ENCODE results near the gene UNC13C.
A peak's percentile ranks its signal among the peaks of the same experiment; 100 is the strongest.
"Not testable (repeated sequence)": the region's sequence is repeated elsewhere in the genome, so short reads cannot be mapped to it uniquely, and the experiment has no call there.

UNC13C gene

GRCh38 chr15:53978253-53978906 is at the start of gene UNC13C:
Gene UNC13C (plus strand): TSS chr15:53978441. CDS start chr15:54012904, 34,463 bp downstream.
- H3K4me3 ChIP-seq (ENCODE audit: low read depth, low read length) = peak within 1 kb of the TSS; percentile 26

GRCh38 chr15:53936137-53936536 is 42.1 kb upstream of the UNC13C start:
- no peak overlapping the region for H3K4me3 ChIP-seq (ENCODE audit: low read depth, low read length)

More at GRCh38 chr15:53978253-53978906, at the start of gene UNC13C:
- DNase-seq (ENCODE audit: low read depth) = no peak

GRCh38 chr15:53937632-53938031 is 40.6 kb upstream of the UNC13C start:
- H3K4me3 ChIP-seq (ENCODE audit: low read depth, low read length); DNase-seq (ENCODE audit: low read depth): not testable (repeated sequence)

More at GRCh38 chr15:53936137-53936536, 42.1 kb upstream of the UNC13C start:
- DNase-seq (ENCODE audit: low read depth) = no peak

- DNase-seq (ENCODE audit: low read depth) = no peak
- no peak overlapping the region for H3K4me3 ChIP-seq (ENCODE audit: low read depth, low read length)
These were observed 27.7 kb upstream of the UNC13C start for GRCh38 chr15:53950572-53950971.

- DNase-seq (ENCODE audit: low read depth) = no peak
- no peak overlapping the region for H3K4me3 ChIP-seq (ENCODE audit: low read depth, low read length)
These were observed 22.8 kb upstream of the UNC13C start for GRCh38 chr15:53955396-53955795.

DNA sequence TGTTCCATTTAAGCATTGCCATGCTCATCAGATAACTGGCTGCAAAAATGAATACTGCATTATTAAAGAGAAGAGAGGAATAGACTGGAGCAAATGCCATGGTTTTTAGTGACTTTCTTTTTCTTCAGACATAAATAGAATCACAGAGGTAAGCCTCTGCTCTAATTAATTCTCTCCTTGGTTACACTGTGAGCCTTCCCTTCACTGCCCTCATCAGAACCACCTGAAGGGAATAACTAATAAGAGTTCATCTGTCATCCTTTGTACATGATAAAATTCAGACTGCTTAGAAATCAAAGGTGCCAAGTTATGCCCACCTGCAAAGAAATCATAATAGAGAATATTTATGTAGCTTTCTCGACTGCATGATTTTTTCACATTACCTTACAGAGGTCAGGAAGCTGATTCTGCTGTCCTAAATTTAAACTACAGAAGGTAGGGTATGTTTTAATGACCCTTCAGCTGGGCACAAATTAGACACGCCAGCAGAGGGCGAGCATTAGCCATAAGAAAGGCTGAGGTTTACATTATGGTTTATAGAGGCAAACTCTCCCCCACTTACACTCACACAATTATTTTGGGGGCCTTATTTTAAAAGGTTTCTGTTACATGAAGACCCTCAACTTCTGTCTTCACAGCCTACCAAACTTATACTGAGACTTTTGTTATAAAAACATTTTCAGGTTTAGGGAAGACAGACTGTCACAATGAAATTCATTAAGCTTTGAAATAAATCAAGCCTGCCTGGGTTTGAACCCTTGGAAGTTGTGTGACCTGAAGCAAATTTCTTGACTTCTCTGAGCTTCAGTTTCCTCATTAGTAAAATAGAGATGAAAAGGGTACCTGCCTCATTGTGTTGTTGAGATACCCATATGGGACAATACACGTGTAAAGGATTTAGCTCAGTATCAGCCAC is 15.3 kb upstream of the UNC13C start:
- no peak overlapping the region for H3K4me3 ChIP-seq (ENCODE audit: low read depth, low read length)
- no peak for DNase-seq (ENCODE audit: low read depth)

DNA sequence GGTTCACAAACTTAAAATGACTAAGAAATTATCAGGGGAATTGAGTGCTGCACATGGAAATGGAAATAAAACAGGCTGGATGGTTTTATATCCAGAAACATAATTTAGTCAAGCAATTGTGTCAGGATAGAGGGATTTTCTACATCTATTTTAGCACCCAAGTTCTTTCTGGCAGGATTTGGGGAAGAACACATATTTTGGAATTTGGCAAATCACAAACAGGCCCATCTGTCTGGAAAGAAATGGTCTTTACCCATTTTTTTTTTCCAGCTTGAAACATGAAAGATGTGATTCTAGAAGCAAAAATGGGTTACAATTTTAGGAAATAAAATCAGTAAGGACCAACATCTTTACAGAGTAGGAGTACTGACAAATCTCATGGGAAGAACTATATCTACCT is 14.4 kb upstream of the UNC13C start:
- no peak for DNase-seq (ENCODE audit: low read depth)
- H3K4me3 ChIP-seq (ENCODE audit: low read depth, low read length) = no peak overlapping the region

DNA sequence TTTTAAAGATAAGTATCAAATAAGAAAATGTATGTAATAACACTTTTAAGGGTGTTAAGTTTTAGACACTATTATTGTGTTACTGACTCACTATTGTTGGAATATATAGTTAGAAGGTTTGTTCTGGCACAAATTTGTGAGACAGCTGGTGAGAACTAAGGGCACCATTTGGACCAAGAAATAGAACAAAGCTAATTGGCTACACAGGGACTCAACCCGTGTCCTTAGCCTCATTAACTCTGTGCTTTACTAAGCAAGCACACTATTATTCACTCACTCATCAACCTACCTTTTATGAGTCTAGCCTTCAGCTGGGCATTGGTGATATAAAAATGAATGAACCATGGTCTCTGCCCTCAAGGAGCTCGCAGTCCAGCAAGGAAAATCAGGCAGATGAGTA is 4.1 kb upstream of the UNC13C start:
- H3K4me3 ChIP-seq (ENCODE audit: low read depth, low read length) = no peak overlapping the region
- DNase-seq (ENCODE audit: low read depth) = no peak

GRCh38 chr15:53974813-53975212 is 3.4 kb upstream of the UNC13C start:
- no peak for DNase-seq (ENCODE audit: low read depth)
- no peak overlapping the region for H3K4me3 ChIP-seq (ENCODE audit: low read depth, low read length)

DNA sequence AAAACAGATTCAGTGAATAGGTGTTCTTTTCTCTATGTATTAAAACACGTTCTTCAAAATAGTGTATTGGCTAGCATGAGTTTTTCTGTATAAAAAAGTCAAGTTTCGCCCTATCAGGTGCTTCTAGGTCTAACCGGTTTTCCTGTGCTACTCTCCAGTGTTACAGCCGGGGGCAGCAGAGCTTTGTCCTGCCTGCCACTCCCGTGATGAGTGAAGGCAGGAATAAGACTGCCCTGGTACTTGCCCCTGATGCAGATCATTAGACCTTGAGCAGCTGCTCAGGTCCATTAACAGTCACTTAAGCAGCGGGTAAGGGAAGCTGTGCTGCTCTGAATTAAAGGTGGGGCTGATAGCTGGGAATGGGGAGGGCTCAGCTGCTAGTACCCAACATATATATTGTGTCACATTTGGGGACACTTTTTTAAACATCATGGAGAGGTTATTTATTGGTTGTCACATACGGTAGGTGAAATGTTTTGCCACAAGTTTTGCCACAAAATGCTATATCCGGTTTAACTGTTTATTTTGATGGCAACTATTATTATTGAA is 1.3 kb upstream of the UNC13C start:
- H3K4me3 ChIP-seq (ENCODE audit: low read depth, low read length) = no peak overlapping the region
- no peak for DNase-seq (ENCODE audit: low read depth)

DNA sequence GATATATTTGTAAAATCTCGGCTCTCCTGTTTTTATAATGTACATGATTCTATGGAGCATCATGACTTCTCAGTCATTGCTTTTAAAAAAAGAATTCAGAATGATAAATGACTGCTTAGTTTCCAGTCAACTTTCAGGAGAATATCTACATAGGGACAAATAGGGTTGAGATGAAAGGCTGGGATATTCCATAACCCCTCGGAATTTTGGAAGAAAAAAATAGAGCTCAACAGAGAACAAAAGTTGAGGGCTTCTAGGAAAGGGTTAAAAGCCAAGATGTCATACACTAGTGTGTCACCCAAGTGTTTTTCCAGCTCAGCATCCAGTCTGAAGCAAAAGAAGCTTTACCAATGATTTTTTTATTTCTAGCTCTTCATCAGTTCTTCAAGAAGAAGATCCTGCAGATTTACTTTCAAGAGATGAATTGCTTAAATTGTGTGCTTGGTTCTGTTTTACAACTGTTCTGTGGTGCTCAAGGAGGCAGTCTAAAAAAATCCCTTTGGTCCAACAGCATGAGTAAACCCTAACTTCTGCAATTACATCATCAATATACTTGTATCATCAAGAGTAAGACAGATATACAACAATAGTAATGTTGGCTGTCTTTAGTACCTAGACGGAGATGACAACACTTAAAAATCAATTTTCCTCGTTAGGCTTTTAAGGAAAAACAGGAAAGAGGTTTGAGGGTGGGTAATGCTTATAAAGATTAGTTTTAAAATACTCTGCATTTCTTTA is 979 bp downstream of the UNC13C start:
- no peak for DNase-seq (ENCODE audit: low read depth)

GRCh38 chr15:53980021-53980420 is 1.8 kb downstream of the UNC13C start:
- no peak overlapping the region for H3K4me3 ChIP-seq (ENCODE audit: low read depth, low read length)
- DNase-seq (ENCODE audit: low read depth) = no peak

More for the DNA sequence above, 979 bp downstream of the UNC13C start:
- no peak overlapping the region for H3K4me3 ChIP-seq (ENCODE audit: low read depth, low read length)

DNA sequence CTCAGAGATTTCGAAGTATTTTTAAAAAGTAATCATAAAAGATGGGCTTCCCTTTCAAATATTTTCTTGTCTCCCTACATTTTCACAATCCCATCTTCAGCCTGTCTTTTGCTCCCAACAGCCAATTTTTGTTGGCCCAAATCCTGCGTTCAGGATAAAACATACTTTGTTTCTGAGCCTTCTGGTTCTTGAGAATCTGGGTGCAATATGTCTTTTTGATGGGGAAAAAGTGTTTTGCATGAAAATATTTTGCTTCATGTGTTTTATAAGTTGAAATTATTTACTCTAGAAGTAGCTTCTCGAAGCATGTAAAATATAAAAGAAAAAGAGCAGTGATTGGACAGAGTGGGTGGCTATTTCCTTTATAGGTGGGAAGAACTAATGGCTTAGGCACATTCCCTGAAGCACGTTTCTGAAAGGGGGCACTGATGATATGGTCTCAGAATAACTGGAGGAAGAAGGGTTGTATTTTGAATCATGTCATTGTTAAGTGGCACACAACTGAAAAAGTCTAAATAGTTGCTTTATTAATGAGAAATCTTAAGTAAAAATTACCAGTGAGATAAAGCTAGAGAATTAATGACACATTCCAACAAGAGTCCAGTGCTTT is 3.9 kb downstream of the UNC13C start:
- no peak for DNase-seq (ENCODE audit: low read depth)
- no peak overlapping the region for H3K4me3 ChIP-seq (ENCODE audit: low read depth, low read length)

- H3K4me3 ChIP-seq (ENCODE audit: low read depth, low read length) = no peak overlapping the region
- no peak for DNase-seq (ENCODE audit: low read depth)
These were observed 4.6 kb downstream of the UNC13C start for GRCh38 chr15:53982876-53983275.

DNA sequence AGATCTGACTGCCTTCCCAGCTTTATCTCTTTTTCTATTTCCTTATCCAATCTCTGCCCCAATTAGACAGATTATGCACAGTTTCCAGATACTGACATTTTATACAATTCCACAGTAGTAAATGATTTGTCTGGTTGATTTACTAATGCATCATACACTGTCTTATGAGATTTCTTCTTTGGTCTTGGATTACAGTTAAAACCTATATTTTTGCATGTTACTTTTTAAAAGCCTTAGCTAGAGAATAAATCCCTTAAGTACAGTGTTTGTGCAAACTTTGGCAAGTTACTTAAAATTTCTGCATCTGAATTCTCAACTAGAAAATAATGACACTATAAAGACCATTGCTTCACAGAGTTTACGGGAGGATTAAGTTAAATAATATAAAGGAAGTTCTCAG is 6.0 kb downstream of the UNC13C start:
- DNase-seq (ENCODE audit: low read depth) = no peak
- H3K4me3 ChIP-seq (ENCODE audit: low read depth, low read length) = no peak overlapping the region

DNA sequence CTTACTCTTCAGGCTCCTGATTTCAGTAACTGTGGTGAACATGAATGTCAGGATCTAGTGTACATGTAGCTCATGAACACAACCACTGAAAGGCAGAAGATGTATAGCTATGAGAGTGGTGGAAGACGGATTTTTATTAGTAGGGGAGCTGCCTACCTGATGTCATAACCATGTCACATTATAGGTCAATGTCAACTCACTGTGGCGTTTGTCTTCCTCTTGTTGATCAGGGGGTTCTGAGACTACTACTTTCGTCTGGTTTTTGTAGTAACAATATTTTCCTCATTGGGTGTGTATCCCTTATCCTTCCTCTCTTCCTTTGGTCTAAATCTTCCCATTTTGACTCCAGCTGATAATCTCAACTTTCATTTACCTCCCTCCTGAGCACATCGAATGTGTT is 7.3 kb downstream of the UNC13C start:
- DNase-seq (ENCODE audit: low read depth) = no peak

DNA sequence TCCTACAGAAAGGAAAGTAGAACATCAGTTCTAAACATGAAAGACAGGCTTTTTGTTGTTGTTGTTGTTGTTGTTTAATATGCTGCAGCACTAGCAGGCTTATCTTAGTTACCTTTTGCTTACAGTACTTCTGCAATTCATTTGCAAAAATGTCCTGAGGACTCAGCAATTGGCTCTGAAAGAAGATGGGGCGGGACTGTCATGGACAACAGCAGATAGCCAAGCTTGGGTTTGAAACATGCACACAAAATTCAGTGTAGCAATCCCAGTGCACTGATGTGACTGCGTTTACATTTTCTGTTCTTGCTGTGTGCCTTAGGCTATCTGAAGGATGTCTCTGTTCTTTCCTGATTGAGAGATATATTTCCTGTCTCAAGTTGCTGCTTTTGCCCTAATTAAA is 9.2 kb downstream of the UNC13C start:
- no peak overlapping the region for H3K4me3 ChIP-seq (ENCODE audit: low read depth, low read length)
- DNase-seq (ENCODE audit: low read depth) = no peak

More for the DNA sequence above, 7.3 kb downstream of the UNC13C start:
- no peak overlapping the region for H3K4me3 ChIP-seq (ENCODE audit: low read depth, low read length)

- DNase-seq (ENCODE audit: low read depth) = no peak
- H3K4me3 ChIP-seq (ENCODE audit: low read depth, low read length) = no peak overlapping the region
These were observed 29.0 kb downstream of the UNC13C start for GRCh38 chr15:54007256-54007655.

- no peak for DNase-seq (ENCODE audit: low read depth)
- H3K4me3 ChIP-seq (ENCODE audit: low read depth, low read length) = no peak overlapping the region
These were observed 33.4 kb downstream of the UNC13C start for GRCh38 chr15:54011656-54012055.
